SK-N-SH treated with all-trans-retinoic acid at 6 μM for 48 hours (cell line): ENCODE measurements around the gene UBR2.

Experiments used
- ARNTL ChIP-seq: fragments of 450-650 bp; formaldehyde crosslinking; IDR thresholded peaks from 2 replicates; pipeline ENCODE4 v1.5.0; 2020; ENCODE audit warnings: low read depth, mild to moderate bottlenecking, moderate library complexity, borderline replicate concordance
- BACH2 ChIP-seq: fragments of 250-450 bp; sonication (Bioruptor Pico); IDR thresholded peaks from 2 replicates; pipeline ENCODE4 v1.9.0; 2021; ENCODE audit warnings: mild to moderate bottlenecking, borderline replicate concordance
- RARB ChIP-seq: fragments of 250-450 bp; sonication (Bioruptor Pico); IDR thresholded peaks from 2 replicates; pipeline ENCODE4 v1.8.0; 2021; ENCODE audit warnings: mild to moderate bottlenecking, moderate library complexity
- TOX ChIP-seq: fragments of 250-450 bp; sonication (Bioruptor Pico); IDR thresholded peaks from 2 replicates; pipeline ENCODE4 v1.8.0; 2021; ENCODE audit warnings: mild to moderate bottlenecking, moderate library complexity, borderline replicate concordance
- ZFP3 ChIP-seq: fragments of 250-450 bp; sonication (Bioruptor Pico); IDR thresholded peaks from 2 replicates; pipeline ENCODE4 v1.5.0; 2020; ENCODE audit warnings: mild to moderate bottlenecking, moderate library complexity
- ZFP30 ChIP-seq: fragments of 450-650 bp; formaldehyde crosslinking; IDR thresholded peaks from 2 replicates; pipeline ENCODE4 v1.5.0; 2022; ENCODE audit warnings: mild to moderate bottlenecking, moderate library complexity
- ZNF565 ChIP-seq: fragments of 450-650 bp; formaldehyde crosslinking; conservative IDR thresholded peaks from 2 replicates; pipeline ENCODE4 v1.5.0; 2020; ENCODE audit warnings: low read depth, mild to moderate bottlenecking, moderate library complexity
- ZNF70 ChIP-seq: fragments of 450-650 bp; formaldehyde crosslinking; IDR thresholded peaks from 2 replicates; pipeline ENCODE4 v1.5.0; 2020; ENCODE audit warnings: mild to moderate bottlenecking, moderate library complexity
- TF ChIP-seq, protein P1 (sequence below): fragments of 250-450 bp; sonication (Bioruptor Pico); IDR thresholded peaks from 2 replicates; pipeline ENCODE4 v1.5.0; 2020; ENCODE audit warnings: mild to moderate bottlenecking, moderate library complexity
- TF ChIP-seq, protein P2 (sequence below): fragments of 250-450 bp; sonication (Bioruptor Pico); IDR thresholded peaks from 2 replicates; pipeline ENCODE4 v1.8.0; 2020; ENCODE audit warnings: mild to moderate bottlenecking, moderate library complexity, borderline replicate concordance

DNA sequence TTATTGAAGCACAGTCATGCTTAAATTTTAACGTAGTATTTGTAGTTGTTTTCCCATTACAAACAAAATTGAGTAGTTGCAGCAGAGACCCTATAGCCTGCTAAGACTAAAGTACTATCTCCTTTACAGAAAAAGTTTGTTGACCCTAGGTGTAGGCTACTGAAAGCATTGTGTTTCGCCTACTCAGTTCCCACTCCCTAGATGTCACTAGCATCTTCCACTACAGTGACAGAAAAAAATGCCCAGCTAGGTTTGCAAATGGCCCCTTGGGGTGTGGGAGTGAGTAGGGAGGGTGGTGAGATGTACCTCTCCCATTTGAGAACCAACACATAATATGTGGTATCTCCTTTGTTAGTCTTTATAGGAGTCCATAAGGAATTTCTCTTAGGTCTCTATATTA, 34.5 kb downstream of the UBR2 start:
- TF ChIP-seq ZNF70 (CRISPR knock-in tag) (no peak), BACH2 (no peak), ARNTL (CRISPR knock-in tag) (no peak), TOX (no peak), ZFP3 (CRISPR knock-in tag) (no peak), ZFP30 (CRISPR knock-in tag) (no peak), ZNF565 (CRISPR knock-in tag) (no peak), RARB (CRISPR knock-in tag) (no peak)
- TF ChIP-seq, protein P1, sequence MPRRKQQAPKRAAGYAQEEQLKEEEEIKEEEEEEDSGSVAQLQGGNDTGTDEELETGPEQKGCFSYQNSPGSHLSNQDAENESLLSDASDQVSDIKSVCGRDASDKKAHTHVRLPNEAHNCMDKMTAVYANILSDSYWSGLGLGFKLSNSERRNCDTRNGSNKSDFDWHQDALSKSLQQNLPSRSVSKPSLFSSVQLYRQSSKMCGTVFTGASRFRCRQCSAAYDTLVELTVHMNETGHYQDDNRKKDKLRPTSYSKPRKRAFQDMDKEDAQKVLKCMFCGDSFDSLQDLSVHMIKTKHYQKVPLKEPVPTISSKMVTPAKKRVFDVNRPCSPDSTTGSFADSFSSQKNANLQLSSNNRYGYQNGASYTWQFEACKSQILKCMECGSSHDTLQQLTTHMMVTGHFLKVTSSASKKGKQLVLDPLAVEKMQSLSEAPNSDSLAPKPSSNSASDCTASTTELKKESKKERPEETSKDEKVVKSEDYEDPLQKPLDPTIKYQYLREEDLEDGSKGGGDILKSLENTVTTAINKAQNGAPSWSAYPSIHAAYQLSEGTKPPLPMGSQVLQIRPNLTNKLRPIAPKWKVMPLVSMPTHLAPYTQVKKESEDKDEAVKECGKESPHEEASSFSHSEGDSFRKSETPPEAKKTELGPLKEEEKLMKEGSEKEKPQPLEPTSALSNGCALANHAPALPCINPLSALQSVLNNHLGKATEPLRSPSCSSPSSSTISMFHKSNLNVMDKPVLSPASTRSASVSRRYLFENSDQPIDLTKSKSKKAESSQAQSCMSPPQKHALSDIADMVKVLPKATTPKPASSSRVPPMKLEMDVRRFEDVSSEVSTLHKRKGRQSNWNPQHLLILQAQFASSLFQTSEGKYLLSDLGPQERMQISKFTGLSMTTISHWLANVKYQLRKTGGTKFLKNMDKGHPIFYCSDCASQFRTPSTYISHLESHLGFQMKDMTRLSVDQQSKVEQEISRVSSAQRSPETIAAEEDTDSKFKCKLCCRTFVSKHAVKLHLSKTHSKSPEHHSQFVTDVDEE = no peak
- TF ChIP-seq, protein P2, sequence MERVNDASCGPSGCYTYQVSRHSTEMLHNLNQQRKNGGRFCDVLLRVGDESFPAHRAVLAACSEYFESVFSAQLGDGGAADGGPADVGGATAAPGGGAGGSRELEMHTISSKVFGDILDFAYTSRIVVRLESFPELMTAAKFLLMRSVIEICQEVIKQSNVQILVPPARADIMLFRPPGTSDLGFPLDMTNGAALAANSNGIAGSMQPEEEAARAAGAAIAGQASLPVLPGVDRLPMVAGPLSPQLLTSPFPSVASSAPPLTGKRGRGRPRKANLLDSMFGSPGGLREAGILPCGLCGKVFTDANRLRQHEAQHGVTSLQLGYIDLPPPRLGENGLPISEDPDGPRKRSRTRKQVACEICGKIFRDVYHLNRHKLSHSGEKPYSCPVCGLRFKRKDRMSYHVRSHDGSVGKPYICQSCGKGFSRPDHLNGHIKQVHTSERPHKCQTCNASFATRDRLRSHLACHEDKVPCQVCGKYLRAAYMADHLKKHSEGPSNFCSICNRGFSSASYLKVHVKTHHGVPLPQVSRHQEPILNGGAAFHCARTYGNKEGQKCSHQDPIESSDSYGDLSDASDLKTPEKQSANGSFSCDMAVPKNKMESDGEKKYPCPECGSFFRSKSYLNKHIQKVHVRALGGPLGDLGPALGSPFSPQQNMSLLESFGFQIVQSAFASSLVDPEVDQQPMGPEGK (CRISPR knock-in tag) = no peak
